Chondrocyte (in vitro differentiated cells): Measurements from ENCODE around the gene KCTD17. TPM values are rescaled to one million over a fixed set of nuclear protein-coding genes. Genes with fewer than 3 reads are reported as not detected.

Experiments used
- DNase-seq: peaks from one replicate; pipeline ENCODE4 v3.0.0; 2021; ENCODE audit warnings: mixed read lengths, low spot score
- H3K27ac Mint-ChIP-seq: one replicate; pipeline ENCODE4 v1.8.0; 2021; ENCODE audit warnings: mild to moderate bottlenecking, moderate library complexity, mixed read lengths; ENCODE audit not compliant: unreplicated experiment
- H3K27me3 Mint-ChIP-seq: 2 replicates; pipeline ENCODE4 v1.8.0; 2021; ENCODE audit warnings: low read depth, mixed read lengths
- H3K36me3 Mint-ChIP-seq: 2 replicates; pipeline ENCODE4 v1.8.0; 2021; ENCODE audit warnings: low read depth, mixed read lengths
- H3K4me1 Mint-ChIP-seq: 2 replicates; pipeline ENCODE4 v1.8.0; 2021; ENCODE audit warnings: low read depth, mild to moderate bottlenecking, mixed read lengths
- H3K4me3 Mint-ChIP-seq: one replicate; pipeline ENCODE4 v1.8.0; 2021; ENCODE audit warnings: mild to moderate bottlenecking, moderate library complexity, mixed read lengths; ENCODE audit not compliant: unreplicated experiment
- H3K9me3 Mint-ChIP-seq: 2 replicates; pipeline ENCODE4 v1.8.0; 2021; ENCODE audit warnings: low read depth, mixed read lengths
- CTCF ChIP-seq: fragments of 200-600 bp; sonication (generic); IDR thresholded peaks from 2 replicates; pipeline ENCODE4 v1.5.0; 2021; ENCODE audit warnings: antibody characterized with exemption, mild to moderate bottlenecking, moderate library complexity
- total RNA-seq: library from RNA; stranded (reverse); gene quantifications from 3 replicates; pipeline ENCODE4 v1.2.1, GENCODE V29; 2021

The KCTD17 gene
- total RNA-seq, 1 donor from 2014 or later: 33.0 TPM

GRCh38 chr22:37095113-37095512, 43.6 kb downstream of the KCTD17 start:
- no peak overlapping the region for H3K27ac Mint-ChIP-seq
- H3K36me3 Mint-ChIP-seq: peaks cover 5% of the 10 kb centered on the region
- H3K9me3 Mint-ChIP-seq: no peaks in the 10 kb centered on the region
- H3K4me3 Mint-ChIP-seq: no peak overlapping the region
- peaks cover 60% of the 10 kb centered on the region for H3K27me3 Mint-ChIP-seq
- DNase-seq: no peak
- TF ChIP-seq CTCF: no peak
- no peaks in the 10 kb centered on the region for H3K4me1 Mint-ChIP-seq

GRCh38 chr22:37097346-37097745, 45.8 kb downstream of the KCTD17 start:
- Mint-ChIP-seq H3K36me3 (peaks cover 5% of the 10 kb centered on the region), H3K4me1 (no peaks in the 10 kb centered on the region), H3K27ac (no peak overlapping the region), H3K4me3 (no peak overlapping the region), H3K27me3 (peaks cover 53% of the 10 kb centered on the region), H3K9me3 (no peaks in the 10 kb centered on the region)
- DNase-seq: no peak
- no peak for TF ChIP-seq CTCF

- no peaks in the 10 kb centered on the region for H3K4me1 Mint-ChIP-seq
- peaks cover 57% of the 10 kb centered on the region for H3K27me3 Mint-ChIP-seq
- no peak for DNase-seq
These were observed 47.5 kb downstream of the KCTD17 start for GRCh38 chr22:37098976-37099591.

GRCh38 chr22:37100589-37101127, 49.1 kb downstream of the KCTD17 start:
- H3K4me1 Mint-ChIP-seq: no peaks in the 10 kb centered on the region
- H3K27me3 Mint-ChIP-seq: peaks cover 48% of the 10 kb centered on the region
- H3K36me3 Mint-ChIP-seq: no peaks in the 10 kb centered on the region
- H3K9me3 Mint-ChIP-seq: no peaks in the 10 kb centered on the region
- DNase-seq: no peak
- no peak overlapping the region for H3K4me3 Mint-ChIP-seq
- no peak overlapping the region for H3K27ac Mint-ChIP-seq
- no peak for TF ChIP-seq CTCF

More at GRCh38 chr22:37098976-37099591, 47.5 kb downstream of the KCTD17 start:
- Mint-ChIP-seq H3K4me3 (no peak overlapping the region), H3K36me3 (peaks cover 2% of the 10 kb centered on the region), H3K9me3 (no peaks in the 10 kb centered on the region), H3K27ac (no peak overlapping the region)
- TF ChIP-seq CTCF: peak; percentile 36

GRCh38 chr22:37101311-37102066, 49.9 kb downstream of the KCTD17 start:
- no peak for DNase-seq
- H3K27me3 Mint-ChIP-seq: peaks cover 44% of the 10 kb centered on the region
- no peaks in the 10 kb centered on the region for H3K36me3 Mint-ChIP-seq
- H3K4me3 Mint-ChIP-seq: no peak overlapping the region
- no peak overlapping the region for H3K27ac Mint-ChIP-seq
- no peaks in the 10 kb centered on the region for H3K9me3 Mint-ChIP-seq
- H3K4me1 Mint-ChIP-seq: no peaks in the 10 kb centered on the region
- TF ChIP-seq CTCF: no peak
